Umbilical cord (tissue), 2 donors: ENCODE results near the gene PUS3. TPM values are rescaled to one million over a fixed set of nuclear protein-coding genes. Genes with fewer than 3 reads are reported as not detected.
A peak's percentile ranks its signal among the peaks of the same experiment; 100 is the strongest.
"Not testable (repeated sequence)": the region's sequence is repeated elsewhere in the genome, so short reads cannot be mapped to it uniquely, and the experiment has no call there.

Experiments
- DNase-seq: peaks from one replicate; pipeline ENCODE4 v3.0.0-alpha.2; 2015; ENCODE audit warnings: low spot score
- total RNA-seq: library from RNA; depleted of rRNA; stranded (reverse); fragments of >200 nt; gene quantifications from one replicate; pipeline ENCODE4 v1.2.3, GENCODE V29; 2014; ENCODE audit warnings: low replicate concordance; ENCODE audit not compliant: insufficient read depth

PUS3 gene
- total RNA-seq, 1 donor from 2014 or later = 22.6 TPM

DNA sequence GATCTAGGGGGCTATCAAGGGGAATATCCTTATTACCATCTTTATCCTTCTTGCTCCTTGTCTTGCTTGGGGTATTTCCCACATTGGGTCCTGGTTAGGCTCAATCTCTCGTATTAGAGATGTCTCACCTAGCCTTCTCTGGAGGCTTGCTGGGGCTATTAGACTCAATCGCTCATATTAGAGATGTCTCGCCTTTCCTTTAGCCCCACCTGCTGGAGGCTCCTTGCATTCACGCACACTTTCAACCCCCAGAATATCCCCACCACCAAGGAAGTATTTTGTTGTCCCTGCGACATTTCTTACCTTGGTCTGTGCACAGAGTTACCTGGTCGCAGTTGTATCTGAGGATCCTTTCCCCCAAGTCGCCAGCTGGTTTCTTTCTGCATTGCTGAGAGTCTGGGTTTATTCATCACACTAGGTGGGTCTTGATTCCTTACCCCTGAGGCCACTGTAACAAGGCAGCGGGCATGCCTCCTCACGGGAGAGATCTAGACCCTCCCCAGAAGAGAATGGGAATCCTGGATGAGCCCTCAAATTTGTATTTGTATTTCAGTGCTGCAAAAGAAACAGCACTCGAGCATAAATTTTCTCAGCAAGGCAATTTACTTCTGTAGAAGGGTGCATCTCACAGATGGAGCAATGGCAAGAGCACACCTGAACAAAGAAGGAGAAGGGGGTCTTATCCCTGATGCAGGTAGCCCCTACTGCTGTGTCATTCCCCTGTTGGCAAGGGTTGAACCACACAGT, 31.4 kb downstream of the PUS3 start:
- DNase-seq = no peak

DNA sequence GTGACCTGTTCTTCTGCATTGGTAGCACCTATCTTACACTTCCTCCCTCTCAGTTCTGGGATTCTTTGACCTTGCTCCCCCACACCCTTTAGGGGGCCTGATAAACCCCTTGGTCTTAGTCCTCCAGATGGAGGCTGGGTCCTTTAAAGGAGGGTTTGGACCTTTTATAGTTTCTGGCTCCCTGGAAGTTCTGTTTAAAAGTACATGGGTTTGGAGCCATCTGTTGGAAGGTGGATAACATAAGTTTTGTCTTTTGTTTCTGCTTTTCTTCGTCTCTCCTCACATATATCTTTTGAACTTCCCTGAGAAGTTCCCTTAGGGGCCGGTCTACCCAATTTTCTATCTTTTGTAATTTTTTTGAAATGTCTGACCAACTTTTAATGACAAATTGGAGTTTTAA, 33.5 kb downstream of the PUS3 start:
- peak; percentile 50 for DNase-seq

DNA sequence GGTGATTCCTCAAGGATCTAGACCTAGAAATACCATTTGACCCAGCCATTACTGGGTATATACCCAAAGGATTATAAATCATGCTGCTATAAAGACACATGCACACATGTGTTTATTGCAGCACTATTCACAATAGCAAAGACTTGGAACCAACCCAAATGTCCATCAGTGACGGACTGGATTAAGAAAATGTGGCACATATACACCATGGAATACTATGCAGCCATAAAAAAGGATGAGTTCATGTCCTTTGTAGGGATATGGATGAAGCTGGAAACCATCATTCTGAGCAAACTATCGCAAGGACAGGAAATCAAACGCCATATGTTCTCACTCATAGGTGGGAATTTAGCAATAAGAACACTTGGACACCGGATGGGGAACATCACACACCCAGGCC, 37.7 kb downstream of the PUS3 start:
- DNase-seq = not testable (repeated sequence)

DNA sequence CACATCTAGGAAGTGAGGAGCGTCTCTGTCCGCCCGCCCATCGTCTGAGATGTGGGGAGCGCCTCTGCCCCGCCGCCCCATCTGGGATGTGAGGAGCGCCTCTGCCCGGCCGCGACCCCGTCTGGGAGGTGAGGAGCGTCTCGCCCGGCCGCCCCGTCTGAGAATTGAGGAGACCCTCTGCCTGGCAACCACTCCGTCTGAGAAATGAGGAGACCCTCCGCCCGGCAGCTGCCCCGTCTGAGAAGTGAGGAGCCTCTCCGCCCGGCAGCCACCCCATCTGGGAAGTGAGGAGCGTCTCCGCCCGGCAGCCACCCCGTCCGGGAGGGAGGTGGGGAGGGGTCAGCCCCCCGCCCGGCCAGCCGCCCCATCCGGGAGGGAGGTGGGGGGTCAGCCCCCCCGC, 40.2 kb downstream of the PUS3 start:
- not testable (repeated sequence) for DNase-seq

DNA sequence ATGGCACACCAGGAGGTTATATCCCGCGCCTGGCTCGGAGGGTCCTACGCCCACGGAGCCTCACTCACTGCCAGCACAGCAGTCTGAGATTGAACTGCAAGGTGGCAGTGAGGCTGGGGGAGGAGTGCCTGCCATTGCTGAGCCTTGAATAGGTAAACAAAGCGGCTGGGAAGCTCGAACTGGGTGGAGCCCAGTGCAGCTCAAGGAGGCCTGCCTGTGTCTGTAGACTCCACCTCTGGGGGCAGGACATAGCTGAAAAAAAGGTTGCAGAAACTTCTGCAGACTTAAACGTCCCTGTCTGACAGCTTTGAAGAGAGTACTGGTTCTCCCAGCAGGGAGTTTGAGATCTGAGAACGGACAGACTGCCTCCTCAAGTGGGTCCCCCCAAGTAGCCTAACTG, 45.3 kb downstream of the PUS3 start:
- not testable (repeated sequence) for DNase-seq

DNA sequence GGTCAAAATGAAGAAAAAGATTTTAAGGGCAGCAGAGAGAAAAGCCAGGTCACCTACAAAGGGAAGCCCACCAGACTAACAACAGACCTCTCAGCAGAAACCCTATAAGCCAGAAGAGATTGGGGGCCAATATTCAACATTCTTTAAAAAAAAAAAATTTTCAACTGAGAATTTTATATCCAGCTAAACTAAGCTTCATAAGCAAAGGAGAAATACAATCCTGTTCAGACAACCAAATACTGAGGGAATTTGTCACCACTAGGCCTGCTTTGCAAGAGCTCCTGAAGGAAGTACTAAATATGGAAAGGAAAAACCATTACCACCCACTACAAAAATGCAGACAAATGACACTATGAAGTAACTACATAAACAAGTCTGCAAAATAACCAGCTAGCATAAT, 56.8 kb downstream of the PUS3 start:
- DNase-seq = no peak

Other genes with a start within 250 kb of the PUS3 start
- gene ACRV1, start 222.4 kb downstream of the PUS3 start, total RNA-seq = 2.2 TPM
- gene PATE1, start 156.9 kb downstream of the PUS3 start, total RNA-seq = 0.96 TPM
- 12.5 TPM for gene PATE2, start 124.4 kb downstream of the PUS3 start, total RNA-seq
- gene PATE3, start 115.1 kb downstream of the PUS3 start, total RNA-seq = not detected
- gene PATE4, start 69.9 kb downstream of the PUS3 start, total RNA-seq = 5.3 TPM
- 12.8 TPM for gene HYLS1, start 15.5 kb downstream of the PUS3 start, total RNA-seq
- 2.2 TPM for gene DDX25, start 1.3 kb upstream of the PUS3 start, total RNA-seq
- 0.24 TPM for gene VSIG10L2, start 42.8 kb upstream of the PUS3 start, total RNA-seq
- 50.3 TPM for gene CDON, start 159.7 kb upstream of the PUS3 start, total RNA-seq